HG02885 (cell line): ENCODE data around the gene TRAF2.

ENCODE experiments used
- ATAC-seq: cut with Tn5 transposase; IDR thresholded peaks from one replicate; pipeline ENCODE4 v1.9.1; 2021; ENCODE audit warnings: mild to moderate bottlenecking; ENCODE audit not compliant: unreplicated experiment, poor library complexity

Gene TRAF2

GRCh38 chr9:136958473-136958872, 72.2 kb downstream of the TRAF2 start:
- no peak for ATAC-seq

- no peak for ATAC-seq
Measured at GRCh38 chr9:136958898-136959850, 72.9 kb downstream of the TRAF2 start.

GRCh38 chr9:136960212-136960937, 74.1 kb downstream of the TRAF2 start:
- no peak for ATAC-seq

- no peak for ATAC-seq
Measured at GRCh38 chr9:136960938-136961275, 74.6 kb downstream of the TRAF2 start.

GRCh38 chr9:136961279-136962065, 75.2 kb downstream of the TRAF2 start:
- ATAC-seq = no peak

- no peak for ATAC-seq
Measured at GRCh38 chr9:136962163-136962562, 75.8 kb downstream of the TRAF2 start.

GRCh38 chr9:136962701-136963248, 76.5 kb downstream of the TRAF2 start:
- no peak for ATAC-seq

GRCh38 chr9:136963341-136963740, 77.0 kb downstream of the TRAF2 start:
- ATAC-seq = no peak

DNA sequence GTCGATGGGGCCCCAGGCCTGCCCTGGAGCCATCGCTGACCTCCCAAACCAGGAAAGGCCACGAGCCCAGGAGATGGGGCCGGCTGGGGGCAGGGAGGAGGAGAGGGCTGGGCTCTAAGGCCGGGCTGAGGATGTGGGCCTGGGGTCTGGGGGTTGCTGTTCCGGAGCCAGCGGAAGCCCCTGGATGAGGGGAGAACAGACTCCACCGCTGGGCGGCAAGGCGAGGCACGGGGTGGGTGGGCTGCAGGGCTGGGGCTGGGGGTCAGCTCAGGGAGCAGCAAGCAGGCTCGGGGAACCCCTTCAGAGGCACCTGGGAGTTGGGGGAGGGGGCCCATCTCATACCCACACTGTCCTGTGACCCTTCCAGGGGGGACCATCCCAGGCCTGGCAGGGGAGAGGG, 77.4 kb downstream of the TRAF2 start:
- no peak for ATAC-seq

DNA sequence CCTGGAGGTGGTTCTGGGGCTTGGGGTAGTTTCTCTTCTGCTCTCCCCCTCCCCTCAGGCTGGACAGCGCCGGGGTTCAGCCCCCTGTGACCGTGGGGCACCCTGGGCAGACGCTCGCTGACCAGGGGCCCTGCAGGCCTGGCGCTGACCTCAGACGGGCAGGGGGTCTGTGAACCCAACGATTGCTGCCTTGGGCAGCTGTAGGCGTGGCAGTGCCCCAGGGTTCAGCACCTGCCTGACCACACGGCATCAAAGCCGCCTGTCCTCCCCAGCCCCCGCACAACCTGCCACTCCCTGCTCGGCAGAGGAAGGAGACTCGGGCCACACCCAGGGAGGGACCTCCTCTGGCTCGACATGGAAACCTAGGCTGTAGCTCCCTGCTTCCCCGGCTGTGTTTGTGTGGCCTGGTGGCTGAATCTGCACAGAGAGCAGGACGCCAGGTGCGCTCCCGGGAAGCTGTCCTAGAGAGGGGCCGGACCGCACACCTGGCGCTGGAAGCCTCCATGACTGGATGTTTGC, 77.9 kb downstream of the TRAF2 start:
- ATAC-seq = no peak

GRCh38 chr9:136964833-136965422, 78.6 kb downstream of the TRAF2 start:
- ATAC-seq = no peak

DNA sequence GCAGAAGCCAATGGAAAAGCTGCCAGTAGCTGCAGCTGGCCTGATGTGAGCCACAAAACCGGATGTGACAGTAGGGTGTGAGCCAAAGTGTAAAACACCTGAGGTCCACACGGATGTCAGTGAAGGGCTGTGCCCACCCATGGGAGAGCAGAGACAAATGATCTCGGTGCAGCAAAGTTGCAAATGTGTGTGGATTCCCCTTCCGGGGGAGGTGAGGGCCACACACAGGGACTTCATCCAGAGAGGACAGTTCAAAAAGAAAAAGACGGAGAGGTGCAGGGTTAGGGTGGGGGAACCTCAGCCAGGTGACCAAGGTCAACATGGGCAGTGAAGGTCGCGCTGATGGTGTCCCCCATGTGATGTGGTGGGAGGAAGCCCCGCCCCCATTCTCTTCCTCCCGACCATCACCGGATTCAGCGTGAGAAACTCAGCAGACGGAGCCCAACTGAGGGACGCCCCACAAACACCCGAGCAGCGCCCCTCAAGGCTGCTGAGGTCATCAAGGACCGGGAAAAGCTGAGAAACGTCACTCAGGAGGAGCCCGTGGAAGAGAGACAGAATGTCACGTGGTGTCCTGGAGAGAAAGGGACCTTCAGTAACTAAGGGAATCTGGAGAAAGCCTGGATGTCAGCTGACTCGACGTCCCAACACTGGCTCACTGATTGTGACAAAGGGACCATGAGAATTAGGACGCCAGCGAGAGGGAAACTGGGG, 79.6 kb downstream of the TRAF2 start:
- ATAC-seq = no peak

DNA sequence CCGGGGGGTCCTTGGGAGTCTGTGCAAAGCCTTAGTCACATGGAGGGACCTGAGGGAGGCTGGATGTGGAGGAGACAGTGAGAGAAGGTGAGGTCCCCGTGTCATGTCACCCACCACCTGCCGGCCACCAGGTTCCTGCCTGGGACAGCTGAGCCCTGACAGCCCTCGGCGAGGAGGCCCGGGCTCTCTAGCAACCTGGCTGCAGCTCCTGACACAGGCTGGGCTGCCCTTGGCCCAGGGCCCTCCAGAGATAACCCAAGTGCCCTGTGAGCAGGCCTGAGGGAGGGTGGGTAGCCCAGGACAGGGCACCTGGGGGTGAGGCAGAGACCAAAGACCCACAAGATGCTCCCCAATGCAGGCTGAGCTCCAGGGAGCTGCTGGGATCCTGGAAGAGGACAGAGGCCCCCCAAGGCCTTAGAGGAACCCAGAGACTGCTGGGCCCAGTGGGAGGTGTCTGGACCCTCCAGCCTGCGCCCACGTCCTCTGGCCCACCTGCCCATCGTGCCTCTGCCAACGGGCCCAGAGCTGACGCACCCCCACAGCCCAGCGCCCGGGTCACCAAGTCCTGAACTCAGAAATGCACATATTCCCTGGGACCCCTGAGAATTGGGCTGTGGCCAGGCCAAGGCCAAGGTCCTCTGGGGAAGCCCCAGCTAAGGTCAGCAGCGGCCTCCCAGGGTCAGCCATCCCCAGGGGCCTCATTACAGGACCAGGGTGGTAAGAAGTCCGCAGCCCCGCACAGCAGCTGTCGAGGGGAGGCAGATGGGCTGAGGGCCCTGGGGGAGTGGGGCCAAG, 82.2 kb downstream of the TRAF2 start:
- ATAC-seq = no peak

- ATAC-seq = no peak
Measured at GRCh38 chr9:136969150-136969549, 82.8 kb downstream of the TRAF2 start.

DNA sequence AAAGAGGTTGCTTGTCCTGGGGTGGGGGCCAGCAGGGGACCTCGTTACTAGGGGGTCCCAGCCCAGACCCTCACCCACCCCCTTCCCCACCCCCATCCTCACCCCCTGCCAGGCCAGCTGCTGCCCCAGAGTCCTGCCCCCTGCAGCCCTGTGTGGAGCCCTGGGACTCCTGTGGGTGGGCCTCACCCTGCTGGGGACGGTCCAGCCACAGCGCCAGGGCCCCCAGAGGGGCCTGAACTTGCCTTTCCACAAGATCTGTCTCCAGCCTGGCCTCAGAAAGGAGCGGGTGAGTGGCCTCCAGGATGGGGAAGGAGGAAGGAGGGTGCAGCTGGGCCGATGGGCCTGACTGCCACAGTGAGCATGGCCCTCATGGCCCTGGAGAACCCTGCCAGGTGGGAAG, 83.5 kb downstream of the TRAF2 start:
- no peak for ATAC-seq

DNA sequence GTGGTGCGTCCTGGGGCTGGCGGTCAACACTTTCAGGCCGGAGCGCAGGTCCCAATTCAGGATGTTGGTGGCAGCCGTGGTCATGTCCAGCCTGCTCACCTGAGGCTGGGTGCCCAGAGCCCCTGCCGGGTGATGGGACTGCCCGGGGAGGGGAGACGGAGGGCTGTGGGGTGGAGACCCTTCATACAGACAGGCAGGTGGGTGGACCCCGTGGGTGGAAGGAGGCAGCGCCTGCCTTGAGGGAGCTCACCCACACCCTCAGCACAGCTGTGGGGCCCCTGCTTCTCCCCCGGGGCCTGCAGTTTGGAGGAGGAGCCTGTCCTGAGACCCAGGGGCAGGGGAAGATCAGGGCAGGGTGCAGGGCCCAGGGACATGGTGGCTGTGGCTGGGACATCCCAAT, 84.0 kb downstream of the TRAF2 start:
- no peak for ATAC-seq

- no peak for ATAC-seq
Measured at GRCh38 chr9:136971746-136972145, 85.4 kb downstream of the TRAF2 start.

DNA sequence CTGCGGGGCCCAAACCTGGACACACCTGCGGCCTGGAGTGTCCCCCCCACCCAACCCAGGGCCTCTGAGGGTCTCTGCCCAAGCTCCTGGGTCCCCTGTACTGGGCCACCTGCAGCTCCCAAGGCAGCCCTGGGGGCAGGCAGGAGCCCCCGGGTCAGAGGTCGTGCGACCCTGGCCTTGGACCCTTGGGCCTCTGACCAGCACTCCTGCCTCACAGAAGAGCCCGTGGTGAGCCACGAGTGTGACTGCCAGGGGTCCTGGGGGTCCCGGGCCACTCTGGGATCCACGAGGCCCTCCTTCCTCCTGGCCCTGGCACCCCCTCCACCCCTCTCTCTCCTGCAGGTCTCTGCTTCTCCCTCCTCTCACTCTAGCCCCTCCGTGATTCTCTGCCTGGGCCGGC, 86.0 kb downstream of the TRAF2 start:
- ATAC-seq = no peak

- no peak for ATAC-seq
Measured at GRCh38 chr9:136972743-136973142, 86.4 kb downstream of the TRAF2 start.
